HT1080 (cell line): ENCODE measurements around the gene ADCY9. TPM values are rescaled to one million over a fixed set of nuclear protein-coding genes. Genes with fewer than 3 reads are reported as not detected.
"Not testable (repeated sequence)": the region's sequence is repeated elsewhere in the genome, so short reads cannot be mapped to it uniquely, and the experiment has no call there.

Experiments used
- DNase-seq: peaks from one replicate; pipeline ENCODE4 v3.0.0-alpha.2; 2015; ENCODE audit warnings: low read depth
- total RNA-seq: library from RNA; depleted of rRNA; stranded (reverse); fragments of >200 nt; shearing (Covaris generic); gene quantifications from 2 replicates; pipeline ENCODE4 v1.2.3, GENCODE V29; 2014

The ADCY9 gene
- total RNA-seq, 1 experiment from 2014 or later, result 8.7 TPM

DNA sequence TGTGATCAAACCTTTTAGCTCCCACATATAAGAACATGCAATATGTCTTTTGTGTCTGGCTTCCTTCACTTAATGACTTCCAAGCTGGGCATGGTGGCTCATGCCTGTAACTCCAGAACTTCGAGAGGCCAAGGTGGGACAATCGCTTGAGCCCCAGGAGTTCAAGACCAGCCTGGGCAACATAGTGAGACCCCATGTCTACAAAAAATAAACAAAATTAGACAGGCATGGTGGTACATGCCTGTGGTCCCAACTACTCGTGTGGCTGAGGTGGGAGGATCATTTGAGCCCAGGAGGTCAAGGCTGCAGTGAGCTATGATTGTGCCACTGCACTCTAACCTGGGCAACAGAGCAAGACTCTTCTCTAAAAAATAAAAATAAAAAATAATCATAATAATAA is 79.3 kb downstream of the ADCY9 start:
- DNase-seq, result not testable (repeated sequence)

DNA sequence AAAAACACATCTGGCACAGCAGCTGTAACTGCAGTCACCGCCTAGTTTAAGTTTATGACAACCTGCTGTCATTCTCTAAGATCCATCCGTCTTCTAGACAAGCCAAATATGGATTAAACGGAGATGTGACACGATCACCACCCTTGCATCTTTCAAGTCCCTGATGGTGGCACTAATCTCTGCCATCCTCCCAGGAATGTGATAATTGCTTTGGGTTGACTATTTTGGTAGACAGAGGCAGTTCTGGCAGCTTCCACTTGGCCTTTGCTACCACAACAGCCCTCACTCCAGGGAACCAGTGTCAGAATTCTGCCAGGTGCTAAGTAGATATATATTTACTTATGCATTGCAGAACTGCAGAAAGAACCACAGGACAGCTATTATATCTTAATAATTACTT is 81.3 kb downstream of the ADCY9 start:
- no peak for DNase-seq

DNA sequence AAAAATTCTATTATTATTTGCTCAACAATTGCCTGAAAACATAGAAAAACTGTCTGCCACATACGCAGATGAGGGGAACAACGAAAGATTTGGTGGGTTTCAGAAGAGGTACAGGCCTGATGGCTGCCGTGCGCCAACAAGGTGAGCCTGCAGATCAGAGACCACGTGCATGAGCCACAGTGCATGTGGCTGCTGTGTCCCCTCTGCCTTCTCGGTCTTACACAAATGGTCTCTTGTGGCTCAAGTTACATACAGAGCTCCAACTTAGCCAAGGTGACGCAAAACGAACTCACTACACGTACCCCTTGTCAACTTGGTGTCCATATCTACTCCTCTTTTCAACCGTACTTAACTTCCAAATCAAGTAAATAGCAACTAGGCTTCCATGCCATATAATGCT is 82.3 kb downstream of the ADCY9 start:
- DNase-seq, result no peak

DNA sequence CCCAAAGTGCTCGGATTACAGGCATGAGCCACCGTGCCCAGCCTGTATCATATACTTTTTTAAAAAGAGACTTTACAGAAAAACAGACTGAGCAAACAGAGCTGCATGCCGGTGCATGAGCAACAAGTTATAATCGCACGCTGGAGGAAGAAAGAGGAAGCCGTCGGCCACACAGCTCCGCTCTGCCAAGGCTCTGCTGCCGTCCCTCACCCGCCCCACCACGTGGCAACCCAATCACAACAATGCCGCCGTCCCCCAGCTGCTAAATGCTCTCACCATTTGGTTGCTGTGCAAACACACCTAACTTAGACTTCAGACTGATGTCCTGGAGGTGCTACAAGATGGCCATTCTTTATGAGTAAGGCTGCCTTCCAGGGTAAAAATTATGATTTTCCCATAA is 83.5 kb downstream of the ADCY9 start:
- no peak for DNase-seq

DNA sequence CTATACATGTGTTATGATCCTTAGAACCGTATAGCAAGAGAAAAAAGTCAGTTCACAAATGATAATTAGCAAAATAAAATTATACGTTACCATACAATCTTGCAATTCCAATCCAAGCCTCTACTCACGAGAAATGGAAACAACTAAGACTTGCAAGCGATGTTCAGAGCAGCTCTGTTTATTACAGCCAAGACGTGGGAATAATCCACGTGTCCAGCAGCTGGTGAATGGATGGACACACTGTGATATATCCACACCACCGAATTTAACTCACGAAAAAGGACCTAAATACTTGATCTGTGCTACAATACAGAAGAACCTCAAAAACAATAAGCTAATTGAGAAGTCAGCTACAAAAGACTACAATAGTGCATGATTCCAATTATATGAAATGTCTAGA is 88.1 kb downstream of the ADCY9 start:
- DNase-seq, result no peak

DNA sequence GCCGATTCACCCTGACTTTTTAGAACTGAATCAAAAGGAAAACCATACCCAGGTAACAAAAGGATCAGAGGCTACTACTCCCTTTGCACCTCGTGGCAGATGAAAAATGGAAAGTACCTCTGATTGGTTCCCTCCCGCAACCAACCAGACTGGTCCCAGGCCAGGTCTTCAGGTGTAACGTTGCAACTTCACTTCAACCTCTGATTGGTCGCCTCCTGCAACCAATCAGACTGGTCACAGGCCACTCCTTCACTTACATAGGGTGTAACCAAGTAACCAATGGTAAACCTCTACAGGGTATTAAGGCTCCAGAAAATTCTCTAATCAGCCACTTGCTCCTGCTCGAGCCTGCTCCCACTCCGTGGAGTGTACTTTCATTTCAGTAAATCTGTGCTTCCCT is 89.4 kb downstream of the ADCY9 start:
- no peak for DNase-seq

DNA sequence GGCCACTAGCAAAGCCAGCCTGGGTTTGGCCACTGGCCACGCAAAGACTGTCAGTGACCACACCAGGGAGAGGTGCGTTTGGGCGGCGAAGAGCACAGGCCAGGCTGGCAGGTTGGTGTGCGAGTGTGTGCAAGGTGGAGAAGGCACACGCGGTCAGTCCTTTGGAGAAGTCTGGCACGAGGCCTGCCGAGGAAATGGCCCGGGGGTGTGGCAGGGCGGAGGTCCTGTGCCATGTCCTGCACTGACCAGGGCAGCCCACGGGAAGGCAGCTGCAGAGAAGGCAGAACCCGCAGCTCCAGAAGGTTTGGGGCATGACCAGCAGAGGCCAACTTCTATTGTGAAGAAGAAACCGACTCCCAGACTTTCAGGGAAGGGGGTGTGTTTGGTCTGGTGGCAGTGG is 90.8 kb downstream of the ADCY9 start:
- no peak for DNase-seq

DNA sequence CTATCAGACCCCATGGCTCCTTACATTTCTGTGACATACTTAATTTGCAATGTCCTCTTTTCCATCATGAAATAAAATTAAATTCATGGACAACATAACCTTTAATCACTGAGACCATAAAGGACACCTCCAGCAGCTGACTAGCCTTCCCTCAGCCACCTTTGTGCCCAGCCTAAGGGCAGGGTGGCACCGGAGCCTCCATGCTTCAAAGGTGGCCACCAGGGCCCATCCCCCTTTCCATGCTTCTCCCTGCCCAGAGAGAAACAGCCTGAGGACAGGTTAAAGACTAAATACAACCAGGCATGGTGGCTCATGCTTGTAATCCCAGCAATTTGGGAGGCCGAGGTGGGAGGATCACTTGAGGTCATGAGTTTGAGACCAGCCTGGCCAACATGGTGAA is 94.3 kb downstream of the ADCY9 start:
- no peak for DNase-seq

DNA sequence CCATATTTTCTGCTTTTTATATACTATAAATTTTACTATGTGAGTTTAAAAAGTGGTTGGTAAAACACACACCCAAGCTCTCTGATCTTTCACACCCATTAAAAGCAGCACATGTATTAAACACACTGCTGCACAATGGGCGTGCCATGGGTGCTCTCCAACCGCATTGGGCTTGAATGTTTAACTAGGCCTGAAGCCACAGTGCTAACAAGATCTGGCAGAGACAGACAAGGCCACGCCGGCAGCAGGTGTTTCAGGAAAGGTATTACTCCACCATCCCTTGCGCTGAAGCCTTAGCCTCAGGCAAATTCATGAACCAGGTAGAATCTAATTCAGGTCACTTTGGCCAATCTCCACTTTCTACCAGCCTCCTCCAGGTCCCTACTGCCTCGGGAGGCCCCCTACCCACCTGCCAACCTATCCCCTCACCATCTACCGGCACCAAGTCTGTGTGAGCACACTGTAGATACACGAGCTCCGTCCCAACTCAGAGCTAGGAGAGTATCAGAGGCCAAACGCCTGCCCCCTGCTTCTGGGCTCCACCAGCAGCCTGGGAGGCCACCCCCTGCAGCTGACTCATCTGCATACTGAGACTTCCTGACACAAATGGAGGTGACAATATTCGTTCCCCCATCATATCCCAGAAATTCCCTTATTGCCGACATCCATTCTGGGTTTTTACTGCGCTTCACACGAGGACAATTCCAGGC is 95.0 kb downstream of the ADCY9 start:
- no peak for DNase-seq

DNA sequence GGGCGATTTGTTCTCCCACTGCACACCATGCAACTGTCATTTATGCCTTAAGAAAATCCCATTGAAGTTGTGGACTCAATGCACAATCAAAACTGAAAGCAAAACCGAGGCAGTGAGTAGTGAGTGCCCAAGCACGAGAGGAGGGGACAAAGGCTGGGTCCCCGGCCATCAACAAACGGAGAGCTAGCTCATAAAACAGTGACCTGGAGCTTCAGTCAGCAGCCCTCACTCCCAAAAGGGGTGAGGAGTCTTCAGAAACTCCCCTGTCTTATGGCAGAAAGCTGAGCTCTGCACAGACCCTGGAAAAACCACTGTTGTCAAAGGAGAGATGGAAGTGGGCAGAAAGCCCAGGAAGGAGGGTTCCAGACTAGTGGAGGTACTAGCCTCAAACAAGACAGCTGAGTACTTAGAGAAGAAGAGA is 96.9 kb downstream of the ADCY9 start:
- DNase-seq, result peak; percentile 10

DNA sequence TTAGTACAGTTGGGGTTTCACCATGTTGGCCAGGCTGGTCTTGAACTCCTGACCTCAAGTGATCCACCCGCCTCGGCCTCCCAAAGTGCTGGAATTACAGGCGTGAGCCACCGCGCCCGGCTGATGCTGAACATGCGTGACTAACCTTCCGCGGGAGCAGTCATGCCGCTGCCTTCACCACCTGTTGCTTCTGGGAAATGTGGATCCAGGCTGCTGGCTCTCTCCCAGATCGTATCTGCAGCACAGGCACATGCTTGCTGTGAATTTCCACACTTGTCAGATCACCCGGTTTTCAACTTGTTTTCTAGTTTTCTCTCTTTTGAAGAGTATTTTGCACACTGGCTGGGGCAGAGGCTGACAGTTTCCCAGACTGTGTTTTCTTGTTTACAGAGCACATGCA is 97.9 kb downstream of the ADCY9 start:
- DNase-seq, result peak; percentile 4

DNA sequence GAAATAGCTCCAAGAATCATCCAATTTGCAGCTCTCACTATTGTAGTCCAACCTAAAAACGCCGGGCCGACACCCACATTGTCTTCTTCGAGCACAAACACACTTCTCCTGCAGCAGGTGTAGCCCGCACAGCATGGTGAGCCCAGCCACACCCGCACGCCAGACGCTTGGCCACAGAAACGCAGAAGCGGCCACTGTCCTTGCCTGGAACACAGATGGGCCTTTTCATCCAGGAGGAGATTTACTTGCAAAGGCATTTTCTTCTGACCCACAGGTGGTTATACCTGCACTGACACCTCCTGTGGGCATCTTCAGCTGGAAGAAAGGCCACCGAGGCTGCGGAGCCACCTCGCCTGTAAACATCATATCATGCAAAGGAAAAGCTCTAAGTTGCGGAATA is 98.4 kb downstream of the ADCY9 start:
- no peak for DNase-seq

DNA sequence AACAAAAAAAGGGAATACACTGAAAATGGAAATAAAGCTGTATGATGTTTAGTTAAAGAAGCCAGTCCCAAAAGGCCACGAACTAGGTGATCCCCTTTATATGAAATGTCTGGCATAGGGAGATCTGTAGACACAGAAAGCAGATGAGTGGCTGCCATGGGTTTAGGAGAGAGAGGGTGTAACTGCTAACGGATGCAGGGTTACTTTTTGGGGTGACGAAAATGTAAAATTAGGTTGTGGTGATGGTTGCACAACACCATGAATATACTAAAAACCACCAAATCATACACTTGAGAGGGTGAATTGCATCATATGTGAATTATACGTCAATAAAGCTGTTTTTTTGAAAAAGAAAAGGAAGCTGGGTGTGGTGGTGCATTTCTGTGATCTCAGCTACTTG is 99.6 kb downstream of the ADCY9 start:
- no peak for DNase-seq

DNA sequence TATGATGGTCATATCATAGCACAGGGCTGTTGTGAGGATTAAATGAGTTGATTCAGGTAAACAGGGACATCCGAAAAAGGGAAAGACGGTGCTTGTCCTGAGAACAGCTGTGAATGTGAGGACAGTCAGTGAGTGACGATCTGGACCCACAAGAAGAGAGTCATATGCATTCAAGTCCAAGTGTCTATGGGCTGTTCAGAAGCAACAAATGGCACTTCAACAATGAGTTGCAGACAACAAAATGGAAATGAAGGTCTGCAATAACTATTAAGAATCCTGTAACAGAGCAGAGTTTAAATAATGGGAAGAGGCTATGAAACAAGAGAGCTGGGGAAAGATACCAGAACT is 100.3 kb downstream of the ADCY9 start:
- DNase-seq, result no peak

DNA sequence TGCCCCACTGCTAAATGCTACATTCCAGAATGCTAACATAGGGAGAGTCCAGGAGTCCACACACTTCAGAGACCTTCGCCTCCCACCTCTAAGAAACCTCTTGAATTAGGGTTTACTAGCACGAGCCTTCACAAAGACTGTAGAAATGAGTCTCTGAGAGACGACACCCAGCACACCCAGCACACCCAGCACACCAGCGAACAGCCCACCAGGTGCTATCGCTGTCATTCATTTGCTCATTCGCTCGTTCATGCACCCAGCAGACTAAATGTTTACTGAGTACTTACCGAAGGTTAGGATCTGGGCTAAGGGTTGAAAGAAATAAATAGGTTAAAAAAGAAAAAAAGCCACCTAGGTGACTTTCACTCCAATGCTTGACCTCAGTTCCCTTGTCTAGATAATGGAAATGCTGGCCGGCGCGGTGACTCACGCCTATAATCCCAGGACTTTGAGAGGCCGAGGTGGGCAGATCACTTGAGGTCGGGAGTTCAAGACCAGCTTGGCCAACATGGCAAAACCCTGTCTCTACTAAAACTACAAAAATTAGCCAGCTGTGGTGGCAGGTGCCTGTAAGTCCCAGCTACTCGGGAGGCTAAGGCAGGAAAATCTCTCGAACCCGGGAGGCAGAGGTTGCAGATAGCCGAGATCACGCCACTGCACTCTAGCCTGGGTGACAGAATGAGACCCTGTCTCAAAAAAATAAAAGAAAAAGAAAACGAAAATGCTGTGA is 100.8 kb downstream of the ADCY9 start:
- peak; percentile 20 for DNase-seq

DNA sequence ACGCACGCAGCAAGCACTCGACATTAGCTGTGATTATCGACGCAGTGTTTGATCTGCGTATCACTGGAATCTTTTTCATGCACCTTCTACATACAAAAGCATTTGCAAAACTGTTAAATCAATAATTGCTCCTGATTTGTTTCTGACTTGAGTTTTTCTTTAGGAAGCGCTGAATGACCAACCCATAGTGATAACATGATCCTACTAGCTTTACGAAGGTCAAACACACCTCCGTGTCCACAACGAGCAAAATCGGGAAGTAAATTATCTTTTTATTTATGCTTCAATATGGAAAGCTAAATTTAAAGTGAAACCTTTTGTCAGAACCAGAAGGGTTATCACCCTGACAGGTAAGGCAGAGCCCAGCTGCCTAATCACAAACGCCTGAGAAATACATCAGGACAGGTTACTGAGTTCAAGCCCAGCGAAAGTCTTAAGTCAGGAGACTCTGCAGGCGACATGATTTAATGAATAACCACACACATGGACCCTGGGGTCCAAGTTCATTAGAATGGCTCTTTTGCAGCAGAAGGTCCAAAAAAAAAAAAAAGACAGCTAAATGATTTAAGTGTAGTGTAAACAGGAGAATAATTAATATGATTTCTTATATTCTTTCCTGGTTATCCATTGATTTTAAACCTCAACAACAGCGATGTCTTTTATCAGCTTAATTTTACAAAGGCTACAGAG is 104.2 kb downstream of the ADCY9 start:
- DNase-seq, result no peak

DNA sequence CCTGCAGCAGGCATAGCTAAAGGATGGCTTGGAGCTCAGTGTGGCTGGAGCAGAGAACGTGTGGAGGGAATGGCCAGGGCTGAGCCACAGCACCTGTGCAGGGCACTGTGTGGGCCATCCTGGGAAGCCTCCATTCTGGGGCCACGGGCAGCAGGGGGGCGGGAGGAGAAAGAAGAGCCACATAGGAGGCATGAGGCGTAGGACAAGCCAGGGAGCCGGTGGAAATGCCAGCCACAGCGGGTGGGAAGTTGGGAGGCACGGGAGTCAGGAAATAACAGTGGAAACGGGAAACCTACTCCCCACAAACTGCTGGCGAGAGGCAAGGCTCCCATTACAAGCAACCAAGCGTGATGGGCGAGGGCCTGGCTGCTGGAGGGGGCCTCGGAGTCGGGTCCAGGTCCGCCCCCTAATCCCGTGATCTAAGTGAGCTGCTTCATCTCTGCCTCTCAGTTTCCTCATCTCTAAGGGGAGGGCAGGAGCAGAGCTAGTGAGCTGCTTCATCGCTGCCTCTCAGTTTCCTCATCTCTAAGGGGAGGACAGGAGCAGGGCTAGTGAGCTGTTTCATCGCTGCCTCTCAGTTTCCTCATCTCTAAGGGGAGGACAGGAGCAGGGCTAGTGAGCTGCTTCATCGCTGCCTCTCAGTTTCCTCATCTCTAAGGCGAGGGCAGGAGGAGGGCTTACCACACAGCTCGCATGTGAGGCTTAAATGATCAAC is 104.9 kb downstream of the ADCY9 start:
- DNase-seq, result no peak

DNA sequence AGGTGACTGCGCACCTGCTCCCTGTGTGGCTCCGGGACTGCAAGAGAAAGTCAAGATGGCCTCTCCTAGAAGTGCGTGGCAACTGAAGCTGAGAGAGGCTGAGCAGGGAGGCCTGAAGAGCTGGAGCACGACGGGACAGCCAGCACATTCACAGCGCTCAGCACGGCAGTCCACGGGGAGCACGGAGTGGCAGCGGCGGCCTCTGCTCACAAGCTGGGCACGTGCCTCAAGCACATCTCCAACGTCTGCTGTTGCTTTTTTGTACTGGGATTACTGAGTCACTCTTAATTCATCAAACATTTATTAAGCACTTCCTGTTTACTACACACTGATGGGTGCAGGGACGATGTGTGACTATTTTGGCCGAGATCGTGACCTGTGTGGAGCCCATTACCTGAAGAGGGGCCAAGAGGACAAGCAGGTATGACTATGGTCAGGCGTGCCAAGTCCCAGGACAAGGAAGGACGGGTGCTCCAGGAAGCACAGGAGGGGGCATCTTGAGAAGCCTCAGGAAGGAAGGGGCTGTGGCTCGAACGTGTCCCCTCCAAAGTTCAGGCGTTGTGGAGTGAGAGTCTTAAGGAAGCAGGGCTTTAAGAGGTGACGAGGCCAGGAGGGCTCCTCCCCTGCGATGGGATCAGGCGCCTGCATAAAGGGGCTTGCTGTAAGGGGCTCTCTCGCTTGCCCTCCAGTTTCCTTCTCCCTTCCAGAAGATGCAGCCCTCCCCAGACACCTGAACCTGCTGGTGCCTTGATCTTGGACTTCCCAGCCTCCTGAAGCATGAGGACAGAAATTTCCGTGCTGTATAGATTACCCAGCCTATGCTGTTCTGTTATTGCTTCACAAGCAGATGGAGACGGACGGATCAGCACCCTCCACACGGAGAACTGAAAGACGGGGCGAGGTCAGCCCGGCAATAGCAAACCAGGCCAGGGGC is 105.8 kb downstream of the ADCY9 start:
- no peak for DNase-seq

DNA sequence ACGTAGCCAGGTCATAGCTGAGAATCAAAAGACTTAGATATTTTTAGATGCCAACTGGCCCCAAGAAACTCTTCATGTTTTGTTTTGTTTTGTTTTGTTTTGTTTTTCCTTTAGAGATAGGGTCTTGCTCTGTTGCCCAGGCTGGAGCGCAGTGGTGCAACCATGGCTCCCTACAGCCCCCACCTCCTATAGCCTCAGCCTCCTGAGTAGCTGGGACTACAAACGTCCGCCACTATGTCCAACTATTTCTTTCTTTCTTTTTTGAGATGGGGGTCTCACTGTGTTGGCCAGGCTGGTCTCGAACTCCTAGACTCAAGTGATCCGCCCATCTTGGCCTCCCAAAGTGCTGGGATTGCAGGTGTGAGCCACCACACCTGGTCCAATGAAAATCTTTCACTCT is 107.1 kb downstream of the ADCY9 start:
- DNase-seq, result no peak

DNA sequence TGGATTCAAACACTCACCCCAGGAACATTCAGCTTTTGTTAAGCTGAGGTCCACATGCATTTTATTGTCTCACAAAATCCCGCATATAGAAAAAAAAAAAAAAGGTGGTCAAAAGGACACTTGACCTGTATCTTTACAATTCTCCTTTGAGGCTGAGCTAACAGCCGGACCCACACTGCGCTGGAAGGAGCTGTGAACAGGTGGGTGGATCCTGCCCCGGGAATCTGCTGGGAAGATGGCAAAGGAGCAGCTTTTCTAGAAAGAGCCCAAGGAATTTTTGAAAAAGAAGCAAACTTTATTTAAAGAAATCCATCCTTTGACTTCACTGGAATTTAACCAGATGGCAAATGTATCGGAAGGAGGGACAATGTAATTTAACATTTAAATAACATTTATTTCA is 108.1 kb downstream of the ADCY9 start:
- no peak for DNase-seq
